NCI-H526 treated with DMSO at 0.1 percent for 48 hours (cell line): ENCODE data around the gene GRK5.

Source experiments
- DNase-seq: peaks from one replicate; lab custom pipeline; 2025; lab: John Stamatoyannopoulos, UW

The GRK5 gene

GRCh38 chr10:119301397-119301796 is 94.0 kb downstream of the GRK5 start:
- no peak for DNase-seq

- no peak for DNase-seq
Measured at GRCh38 chr10:119302172-119302571, 94.8 kb downstream of the GRK5 start.

- DNase-seq = no peak
Measured at GRCh38 chr10:119302591-119303253, 95.4 kb downstream of the GRK5 start.

GRCh38 chr10:119303886-119304285 is 96.5 kb downstream of the GRK5 start:
- DNase-seq = no peak

- no peak for DNase-seq
Measured at GRCh38 chr10:119304541-119304940, 97.2 kb downstream of the GRK5 start.

- no peak for DNase-seq
Measured at GRCh38 chr10:119305860-119306513, 98.6 kb downstream of the GRK5 start.

GRCh38 chr10:119306514-119306951 is 99.2 kb downstream of the GRK5 start:
- no peak for DNase-seq

GRCh38 chr10:119306986-119307392 is 99.6 kb downstream of the GRK5 start:
- DNase-seq = no peak

GRCh38 chr10:119308089-119308488 is 100.7 kb downstream of the GRK5 start:
- no peak for DNase-seq

- DNase-seq = no peak
Measured at GRCh38 chr10:119308551-119309422, 101.4 kb downstream of the GRK5 start.

GRCh38 chr10:119309423-119309770 is 102.0 kb downstream of the GRK5 start:
- DNase-seq = no peak

- DNase-seq = no peak
Measured at GRCh38 chr10:119310806-119311205, 103.4 kb downstream of the GRK5 start.

GRCh38 chr10:119312241-119312640 is 104.9 kb downstream of the GRK5 start:
- DNase-seq = no peak

GRCh38 chr10:119313024-119313423 is 105.7 kb downstream of the GRK5 start:
- no peak for DNase-seq

- no peak for DNase-seq
Measured at GRCh38 chr10:119313644-119314043, 106.3 kb downstream of the GRK5 start.

- DNase-seq = no peak
Measured at GRCh38 chr10:119314061-119314460, 106.7 kb downstream of the GRK5 start.

- DNase-seq = no peak
Measured at GRCh38 chr10:119314486-119314885, 107.1 kb downstream of the GRK5 start.

- no peak for DNase-seq
Measured at GRCh38 chr10:119315128-119316001, 108.0 kb downstream of the GRK5 start.

- no peak for DNase-seq
Measured at GRCh38 chr10:119316002-119316358, 108.6 kb downstream of the GRK5 start.

GRCh38 chr10:119316729-119317097 is 109.3 kb downstream of the GRK5 start:
- DNase-seq = no peak

GRCh38 chr10:119318411-119319160 is 111.2 kb downstream of the GRK5 start:
- DNase-seq = no peak
